Prostate gland (tissue), 2 donors: ENCODE data around the gene LAMTOR5. TPM values are rescaled to one million over a fixed set of nuclear protein-coding genes. Genes with fewer than 3 reads are reported as not detected.

Experiments used
- DNase-seq: peaks from one replicate; pipeline ENCODE4 v3.0.0-alpha.2; 2019; ENCODE audit warnings: low spot score
- H3K27ac ChIP-seq, 2 donors: fragments of 200-600 bp; sonication (generic); 2 replicates each; pipeline ENCODE4 v1.5.1; 2017 to 2019
- H3K27me3 ChIP-seq: fragments of 200-600 bp; sonication (generic); replicated peaks from 2 replicates; pipeline ENCODE4 v1.5.1; 2019; ENCODE audit not compliant: insufficient read depth
- H3K36me3 ChIP-seq, 2 donors: fragments of 200-600 bp; sonication (generic); 1 replicate in 1 of 2; 2 replicates in 1 of 2; pipeline versions ENCODE4 v1.5.1 to v1.8.1; 2017 to 2019
- H3K4me1 ChIP-seq: fragments of 200-600 bp; sonication (generic); replicated peaks from 2 replicates; pipeline ENCODE4 v1.5.1; 2019
- H3K4me3 ChIP-seq, 2 donors: fragments of 200-600 bp; sonication (generic); 2 replicates each; pipeline ENCODE4 v1.5.1; 2017 to 2019
- H3K9me3 ChIP-seq: fragments of 200-600 bp; sonication (generic); 2 replicates; pipeline ENCODE4 v1.5.1; 2017
- POLR2A ChIP-seq: fragments of 450-650 bp; IDR thresholded peaks from one replicate; pipeline ENCODE4 v1.6.1; 2016; ENCODE audit warnings: antibody characterized with exemption, mild to moderate bottlenecking
- POLR2AphosphoS5 ChIP-seq: sonication (generic); formaldehyde crosslinking; IDR thresholded peaks from one replicate; pipeline ENCODE4 v1.6.1; 2017; ENCODE audit warnings: antibody characterized with exemption
- WGBS: methylation state at CpG from one replicate; pipeline ENCODE4 v1.1.5; 2018; 5-methylcytosine and 5-hydroxymethylcytosine counted together
- intact Hi-C: fragments of 100-400 bp; cut with DNase I; formaldehyde crosslinking; loops from one replicate; pipeline ENCODE4 v1.14.2; 2022
- total RNA-seq, 2 donors: library from RNA; depleted of rRNA; stranded (reverse); fragments of >200 nt; gene quantifications; one replicate each; pipeline ENCODE4 v1.1.0, GENCODE V29; 2016
- TF ChIP-seq, protein P1 (sequence below), 4 experiments: fragments of 200-600 bp in 2 of 4; fragments of 450-650 bp in 2 of 4; sonication (generic) in 2 of 4; IDR thresholded peaks; 1 replicate in 3 of 4; 2 replicates in 1 of 4; pipeline ENCODE4 v1.5.1; 2016 to 2019; ENCODE audit warnings: antibody characterized with exemption in 4 of 4, mild to moderate bottlenecking in 2 of 4, moderate library complexity in 2 of 4

LAMTOR5 gene
- total RNA-seq, 2 donors from 2014 or later = 86.6 to 132 TPM

DNA sequence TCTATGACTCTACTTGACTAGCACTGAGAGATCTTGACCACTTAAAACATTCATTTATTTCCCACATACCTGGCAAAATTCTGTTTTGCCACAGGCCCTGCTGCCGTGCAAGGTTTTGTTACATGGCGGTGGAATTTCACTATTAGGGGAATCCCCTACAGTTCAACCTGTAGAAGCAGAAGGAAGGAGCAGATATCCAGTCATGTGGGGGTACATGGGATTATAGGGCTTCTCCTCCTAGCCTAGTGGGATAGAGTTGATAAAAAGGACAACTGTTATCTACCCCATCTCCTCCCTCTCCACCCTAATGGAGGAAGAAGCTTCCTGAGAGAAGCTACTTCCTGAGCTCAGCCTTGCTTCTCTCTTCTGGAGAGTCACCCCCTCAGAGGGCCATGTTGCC is 25.7 kb upstream of the LAMTOR5 start:
- intact Hi-C loops = no loop called here
- no peaks in the 10 kb centered on the region for H3K4me1 ChIP-seq
- DNase-seq = no peak
- H3K27me3 ChIP-seq = no peaks in the 10 kb centered on the region
- TF ChIP-seq, protein P1, sequence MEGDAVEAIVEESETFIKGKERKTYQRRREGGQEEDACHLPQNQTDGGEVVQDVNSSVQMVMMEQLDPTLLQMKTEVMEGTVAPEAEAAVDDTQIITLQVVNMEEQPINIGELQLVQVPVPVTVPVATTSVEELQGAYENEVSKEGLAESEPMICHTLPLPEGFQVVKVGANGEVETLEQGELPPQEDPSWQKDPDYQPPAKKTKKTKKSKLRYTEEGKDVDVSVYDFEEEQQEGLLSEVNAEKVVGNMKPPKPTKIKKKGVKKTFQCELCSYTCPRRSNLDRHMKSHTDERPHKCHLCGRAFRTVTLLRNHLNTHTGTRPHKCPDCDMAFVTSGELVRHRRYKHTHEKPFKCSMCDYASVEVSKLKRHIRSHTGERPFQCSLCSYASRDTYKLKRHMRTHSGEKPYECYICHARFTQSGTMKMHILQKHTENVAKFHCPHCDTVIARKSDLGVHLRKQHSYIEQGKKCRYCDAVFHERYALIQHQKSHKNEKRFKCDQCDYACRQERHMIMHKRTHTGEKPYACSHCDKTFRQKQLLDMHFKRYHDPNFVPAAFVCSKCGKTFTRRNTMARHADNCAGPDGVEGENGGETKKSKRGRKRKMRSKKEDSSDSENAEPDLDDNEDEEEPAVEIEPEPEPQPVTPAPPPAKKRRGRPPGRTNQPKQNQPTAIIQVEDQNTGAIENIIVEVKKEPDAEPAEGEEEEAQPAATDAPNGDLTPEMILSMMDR (IDR thresholded peaks at IDR 0.05) = no peak
- TF ChIP-seq POLR2A (no peak), POLR2AphosphoS5 (no peak)
- WGBS = 90% methylated on average over 2 of the region's 2 CpGs
- no peaks in the 10 kb centered on the region for H3K36me3 ChIP-seq
- H3K4me3 ChIP-seq = no peak overlapping the region
- H3K9me3 ChIP-seq = no peaks in the 10 kb centered on the region
- H3K27ac ChIP-seq = no peak overlapping the region

DNA sequence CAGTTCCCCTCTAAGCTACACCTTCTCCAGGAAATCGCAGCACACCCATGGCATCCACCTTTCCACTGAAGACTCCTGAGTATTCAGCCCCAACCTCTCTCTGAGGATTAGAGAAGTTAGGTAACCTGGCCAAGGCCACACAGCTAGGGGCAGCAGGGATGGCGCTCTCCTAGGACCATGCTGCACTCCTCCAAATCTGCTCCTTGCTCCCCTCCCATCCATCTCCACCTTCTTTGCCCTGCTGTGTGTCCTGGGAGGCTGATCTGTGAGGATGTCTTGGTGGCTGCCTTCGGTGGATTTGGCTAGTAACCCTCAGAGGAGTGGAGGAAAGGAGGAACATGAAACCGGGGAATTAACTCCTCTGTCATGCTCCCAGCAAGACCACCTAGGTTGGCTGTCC is 23.4 kb upstream of the LAMTOR5 start:
- Histone ChIP-seq H3K9me3 (no peaks in the 10 kb centered on the region), H3K4me3 (no peak overlapping the region), H3K27me3 (no peaks in the 10 kb centered on the region), H3K27ac (no peak overlapping the region), H3K4me1 (no peaks in the 10 kb centered on the region), H3K36me3 (no peaks in the 10 kb centered on the region)
- no peak for DNase-seq
- TF ChIP-seq POLR2AphosphoS5 (no peak), POLR2A (no peak)
- TF ChIP-seq, protein P1 (IDR thresholded peaks at IDR 0.05) = no peak
- 91% methylated on average over 4 of the region's 4 CpGs for WGBS
- intact Hi-C loops = no loop called here

DNA sequence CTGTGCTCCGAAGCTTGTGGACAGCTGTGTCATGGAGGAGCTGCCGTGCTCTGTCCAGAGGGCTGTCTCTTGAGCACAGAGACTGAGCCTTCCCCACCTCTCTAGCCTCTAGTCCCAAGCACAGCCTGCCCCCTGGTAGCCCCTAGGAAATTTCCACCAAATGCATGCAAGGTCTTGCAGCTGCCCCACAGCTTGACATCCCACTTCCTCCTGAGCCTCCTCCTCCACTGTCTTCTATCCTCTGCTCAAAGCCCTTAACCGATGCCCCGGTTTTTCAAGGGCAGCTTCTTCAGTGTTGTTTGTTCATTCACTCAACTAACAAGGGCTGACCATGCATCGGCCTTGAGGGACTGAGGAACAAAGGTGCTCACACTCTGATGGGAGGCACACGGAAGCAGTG is 22.9 kb upstream of the LAMTOR5 start:
- Histone ChIP-seq H3K4me3 (no peak overlapping the region), H3K9me3 (no peaks in the 10 kb centered on the region), H3K27me3 (no peaks in the 10 kb centered on the region), H3K27ac (no peak overlapping the region), H3K36me3 (no peaks in the 10 kb centered on the region), H3K4me1 (no peaks in the 10 kb centered on the region)
- intact Hi-C loops = no loop called here
- DNase-seq = no peak
- WGBS = 71% methylated on average over 6 of the region's 6 CpGs
- TF ChIP-seq POLR2AphosphoS5 = no peak
- TF ChIP-seq, protein P1 (IDR thresholded peaks at IDR 0.05) = no peak
- no peak for TF ChIP-seq POLR2A

DNA sequence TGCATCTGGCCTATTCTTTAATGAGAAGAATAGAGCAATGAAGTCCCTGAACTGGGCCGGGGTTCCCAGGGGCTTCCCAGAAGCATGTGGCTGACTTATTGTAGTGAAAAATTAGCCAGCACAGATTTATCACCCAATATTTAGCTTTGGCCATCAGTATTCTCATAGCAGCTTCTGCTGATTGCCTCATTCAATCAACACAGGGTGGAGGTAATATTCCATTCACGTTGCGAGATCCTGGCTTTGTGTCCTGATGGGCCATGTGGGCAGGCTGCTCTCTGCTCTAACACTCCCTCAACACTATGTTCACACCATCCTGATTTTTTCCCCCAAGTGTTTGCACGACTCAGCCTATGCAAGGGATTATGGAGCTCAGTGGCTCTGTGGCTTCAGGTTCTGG is 21.5 kb upstream of the LAMTOR5 start:
- 80% methylated on average over 4 of the region's 4 CpGs for WGBS
- no peaks in the 10 kb centered on the region for H3K4me1 ChIP-seq
- TF ChIP-seq, protein P1 (IDR thresholded peaks at IDR 0.05) = no peak
- TF ChIP-seq POLR2A (no peak), POLR2AphosphoS5 (no peak)
- no peaks in the 10 kb centered on the region for H3K36me3 ChIP-seq
- no peaks in the 10 kb centered on the region for H3K9me3 ChIP-seq
- H3K4me3 ChIP-seq = no peak overlapping the region
- no peak overlapping the region for H3K27ac ChIP-seq
- no peak for DNase-seq
- H3K27me3 ChIP-seq = no peaks in the 10 kb centered on the region
- intact Hi-C loops = no loop called here

DNA sequence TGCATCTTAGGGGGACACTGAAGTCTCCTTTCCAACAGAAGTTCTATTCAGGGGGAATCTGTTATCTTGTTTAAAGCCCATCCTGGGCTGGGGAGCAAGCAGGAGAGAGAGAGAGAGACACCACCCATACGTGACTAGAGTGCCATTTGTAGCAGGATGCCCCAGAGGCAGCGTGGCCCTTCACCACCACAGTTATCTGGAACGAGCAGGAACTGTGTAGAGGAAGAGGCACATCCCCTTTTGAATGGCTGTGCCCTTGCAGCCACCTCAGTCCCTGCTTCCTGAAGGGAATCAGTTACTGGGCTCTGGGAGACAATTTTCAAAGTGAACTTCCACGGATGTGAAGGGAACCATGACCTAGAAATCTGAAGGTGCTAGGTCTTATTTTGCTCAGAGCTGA is 19.4 kb upstream of the LAMTOR5 start:
- Histone ChIP-seq H3K27ac (no peak overlapping the region), H3K4me1 (no peaks in the 10 kb centered on the region), H3K4me3 (no peak overlapping the region), H3K27me3 (no peaks in the 10 kb centered on the region), H3K36me3 (no peaks in the 10 kb centered on the region), H3K9me3 (no peaks in the 10 kb centered on the region)
- intact Hi-C loops = no loop called here
- TF ChIP-seq POLR2A (no peak), POLR2AphosphoS5 (no peak)
- TF ChIP-seq, protein P1 (IDR thresholded peaks at IDR 0.05) = no peak
- DNase-seq = no peak
- 71% methylated on average over 4 of the region's 4 CpGs for WGBS
